Ovary (tissue), 3 donors: ENCODE results near the gene MSH4.
"Not testable (repeated sequence)": the region's sequence is repeated elsewhere in the genome, so short reads cannot be mapped to it uniquely, and the experiment has no call there.

Experiments used
- CTCF ChIP-seq, 3 donors: fragments of 450-650 bp in 2 of 3; fragments of 200-600 bp in 1 of 3; IDR thresholded peaks; one replicate each; pipeline versions ENCODE4 v1.5.1 to v1.8.0; 2016 to 2022; ENCODE audit warnings: antibody characterized with exemption in 3 of 3, mild to moderate bottlenecking in 1 of 3
- POLR2A ChIP-seq: fragments of 450-650 bp; IDR thresholded peaks from one replicate; pipeline ENCODE4 v1.6.1; 2017; ENCODE audit warnings: antibody characterized with exemption, mild to moderate bottlenecking, moderate library complexity
- donor health status: DM: no; HTN: no; CAD: no.

DNA sequence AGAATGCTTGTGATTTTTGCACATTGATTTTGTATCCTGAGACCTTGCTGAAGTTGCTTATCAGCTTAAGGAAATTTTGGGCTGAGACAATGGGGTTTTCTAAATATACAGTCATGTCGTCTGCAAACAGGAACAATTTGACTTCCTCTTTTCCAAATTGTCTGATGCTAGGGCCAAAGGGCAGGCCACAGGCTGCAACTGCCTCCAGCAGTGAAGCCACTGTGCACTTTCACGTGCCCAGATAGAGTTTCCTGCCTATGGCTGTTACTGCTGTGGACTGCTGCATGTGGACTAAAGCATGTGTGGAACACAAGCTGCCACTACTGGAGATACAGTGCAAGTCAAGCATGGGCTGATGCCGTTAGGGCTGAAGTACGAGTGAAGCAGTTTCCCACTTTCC, 146.4 kb downstream of the MSH4 start:
- TF ChIP-seq CTCF (IDR thresholded peaks at IDR 0.05); POLR2A: not testable (repeated sequence)
